GM19324 (cell line): Measurements from ENCODE around the gene AKAP6.

ENCODE experiments used
- ATAC-seq: cut with Tn5 transposase; IDR thresholded peaks from one replicate; pipeline ENCODE4 v1.9.1; 2021; ENCODE audit warnings: mild to moderate bottlenecking, moderate library complexity; ENCODE audit not compliant: unreplicated experiment, low FRiP score

Gene AKAP6

GRCh38 chr14:32603992-32604565, 275.0 kb downstream of the AKAP6 start:
- ATAC-seq = peak; percentile 71

DNA sequence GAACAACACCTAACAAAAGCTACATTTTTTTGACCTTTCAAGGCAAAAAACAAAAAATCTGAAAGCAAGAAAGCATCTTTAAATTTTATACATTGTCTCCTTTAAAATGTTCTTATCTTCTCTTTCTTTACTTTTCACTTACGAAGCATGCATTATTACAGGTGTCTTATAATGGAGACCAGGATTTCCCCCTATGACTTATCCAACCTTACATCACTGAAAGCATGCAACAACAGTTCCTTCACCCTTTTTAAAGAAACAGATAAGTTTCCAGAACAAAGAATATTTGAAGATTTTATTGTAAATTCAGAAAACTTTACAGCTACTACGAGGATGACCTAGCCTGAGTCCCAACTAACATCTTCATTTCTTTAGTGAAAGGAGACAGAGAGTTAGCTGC, 277.2 kb downstream of the AKAP6 start:
- no peak for ATAC-seq

DNA sequence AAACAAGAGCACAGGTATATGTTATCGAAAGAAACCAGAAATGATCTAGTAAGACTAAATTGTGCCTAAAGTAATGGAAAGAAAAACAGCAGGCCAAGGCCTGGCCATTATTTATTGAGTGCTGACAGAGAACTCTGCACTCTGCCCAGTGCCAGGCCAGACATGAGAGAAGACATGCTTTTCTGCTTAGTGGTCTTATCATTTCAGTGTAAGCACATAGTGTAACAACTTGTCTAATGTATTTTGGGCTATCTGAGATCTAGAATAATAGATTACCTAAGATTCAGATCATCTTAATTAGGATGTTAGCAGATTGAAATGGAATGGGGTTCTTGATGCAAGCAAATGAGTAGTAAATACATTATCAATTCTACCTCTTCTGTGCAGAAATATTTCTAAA, 278.3 kb downstream of the AKAP6 start:
- ATAC-seq = no peak

- ATAC-seq = no peak
These were observed 279.8 kb downstream of the AKAP6 start for GRCh38 chr14:32608857-32609256.

GRCh38 chr14:32609388-32609787, 280.3 kb downstream of the AKAP6 start:
- no peak for ATAC-seq

- ATAC-seq = no peak
These were observed 282.7 kb downstream of the AKAP6 start for GRCh38 chr14:32611752-32612151.

GRCh38 chr14:32618991-32619390, 289.9 kb downstream of the AKAP6 start:
- no peak for ATAC-seq

DNA sequence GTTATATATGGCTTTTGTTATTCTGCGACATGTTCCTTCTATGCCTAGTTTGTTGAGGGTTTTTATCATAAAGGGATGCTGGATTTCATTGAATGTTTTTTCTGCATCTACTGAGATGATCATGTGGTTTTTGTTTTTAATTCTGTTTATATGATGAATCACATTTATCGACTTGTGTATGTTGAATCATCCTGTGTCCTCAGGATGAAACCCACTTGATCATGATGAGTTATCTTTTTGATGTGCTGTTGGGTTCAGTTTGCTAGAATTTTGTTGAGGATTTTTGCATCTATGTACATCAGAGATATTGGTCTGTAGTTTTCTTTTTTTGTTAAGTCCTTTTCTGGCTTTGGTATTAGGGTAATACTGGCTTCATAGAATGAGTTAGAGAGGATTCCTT, 291.2 kb downstream of the AKAP6 start:
- ATAC-seq = no peak

GRCh38 chr14:32620724-32621123, 291.6 kb downstream of the AKAP6 start:
- no peak for ATAC-seq

DNA sequence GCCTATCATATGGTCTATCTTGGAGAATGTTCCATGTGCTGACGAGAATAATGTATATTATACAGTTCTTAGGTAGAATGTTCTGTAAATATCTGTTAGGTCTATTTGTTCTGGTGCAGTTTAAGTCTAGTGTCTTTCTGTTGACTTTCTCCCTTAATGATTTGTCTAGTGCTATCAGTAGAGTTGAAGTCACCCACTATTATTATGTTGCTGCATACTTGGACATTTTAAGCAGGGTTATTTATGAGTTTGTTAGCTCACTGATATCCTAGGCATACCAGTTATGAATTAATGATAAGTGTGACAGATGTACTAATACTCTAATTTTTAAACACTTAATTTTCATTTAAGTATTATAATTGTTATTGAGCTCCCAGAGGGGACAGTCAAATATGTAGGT, 292.5 kb downstream of the AKAP6 start:
- no peak for ATAC-seq

GRCh38 chr14:32622742-32623141, 293.6 kb downstream of the AKAP6 start:
- no peak for ATAC-seq

DNA sequence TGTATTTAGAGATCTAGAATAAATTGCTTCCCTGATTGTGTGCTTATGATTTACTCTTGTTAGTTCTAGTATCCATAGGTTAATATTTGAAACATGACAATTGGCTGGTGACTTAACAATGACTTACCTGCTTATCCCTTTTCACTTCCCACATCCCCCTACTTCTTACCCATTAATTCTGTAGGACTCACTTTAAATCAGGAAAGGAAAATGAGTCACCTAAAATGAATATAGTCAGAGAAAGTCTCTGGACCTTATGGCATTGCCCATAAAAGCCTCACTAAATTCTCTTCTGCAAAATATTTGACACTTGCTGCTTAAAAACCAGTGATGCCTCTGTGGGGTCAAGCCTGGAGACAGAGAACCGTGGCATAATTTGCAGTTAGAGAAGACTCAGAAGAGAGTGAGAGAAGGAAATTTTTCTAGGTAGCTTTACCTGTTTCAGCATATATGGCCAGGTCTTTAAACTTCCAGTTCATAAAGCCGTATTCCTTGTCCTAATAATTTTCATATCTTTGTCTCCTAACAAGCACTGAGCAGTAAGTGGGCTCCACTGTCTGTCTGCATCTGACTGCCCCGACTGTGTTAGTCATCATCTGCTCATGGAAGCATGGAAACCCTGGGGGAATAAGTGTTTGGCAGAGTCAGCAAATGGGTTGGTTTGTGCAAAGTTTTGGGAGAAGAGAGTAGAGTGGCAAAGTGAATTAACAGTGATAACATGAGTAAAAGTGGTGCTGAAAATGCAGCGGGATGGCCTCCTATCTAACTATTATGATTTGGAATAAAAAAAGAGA, 294.4 kb downstream of the AKAP6 start:
- ATAC-seq = no peak

- ATAC-seq = no peak
These were observed 296.1 kb downstream of the AKAP6 start for GRCh38 chr14:32625211-32625610.

DNA sequence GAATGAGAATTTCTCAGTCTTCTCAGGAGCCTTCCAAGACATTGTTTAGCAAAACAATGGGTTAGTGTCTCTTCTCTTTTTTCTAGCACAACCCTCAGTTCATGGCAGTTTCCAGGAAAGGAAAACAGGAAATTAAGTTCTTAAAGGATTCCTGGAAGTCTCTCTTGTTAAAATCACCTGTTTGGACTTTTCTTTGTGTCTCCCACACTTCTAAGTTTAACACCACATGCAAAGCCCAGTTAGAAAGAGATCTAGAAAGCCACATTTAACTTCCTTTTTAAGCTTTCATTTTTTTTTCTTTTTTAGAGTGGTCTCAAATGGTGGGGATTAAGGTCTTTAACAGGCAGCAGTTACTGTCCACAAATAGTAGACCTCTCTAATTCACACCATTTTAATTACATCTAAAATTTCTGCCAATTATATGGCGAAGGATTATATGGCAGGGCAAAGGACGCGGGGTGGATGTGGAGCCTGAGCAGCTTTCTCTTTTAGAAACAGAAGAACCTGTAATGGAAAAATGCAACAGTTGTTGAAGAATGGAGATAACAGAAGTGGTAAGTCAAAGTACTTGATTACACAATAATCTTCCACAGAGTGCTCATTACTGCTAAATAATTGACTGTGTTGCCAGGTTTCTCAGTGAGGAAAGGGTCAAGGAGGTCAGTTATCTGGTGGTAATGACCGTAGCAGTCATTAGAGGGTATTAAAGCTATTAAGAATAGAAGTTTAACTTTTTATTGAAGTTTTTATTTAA, 298.6 kb downstream of the AKAP6 start:
- no peak for ATAC-seq

DNA sequence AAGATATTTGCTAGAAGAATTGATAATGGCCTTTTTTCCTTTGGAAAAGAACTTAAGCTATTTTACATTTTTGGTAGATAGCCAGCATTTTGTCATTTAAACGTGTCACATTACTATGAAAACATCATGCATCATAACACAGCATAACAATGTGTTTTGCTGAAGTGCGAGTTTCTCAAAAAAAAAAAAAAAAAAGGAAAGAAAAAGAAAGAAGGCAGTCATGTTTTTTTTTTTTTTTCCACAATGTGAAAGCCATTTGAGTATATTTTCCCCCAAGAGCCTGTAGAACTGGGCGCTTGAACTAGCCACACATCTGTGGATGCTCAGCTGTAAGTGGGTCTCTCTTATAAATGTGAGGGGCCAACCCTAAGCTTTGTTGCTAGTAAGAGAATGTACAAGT, 300.1 kb downstream of the AKAP6 start:
- no peak for ATAC-seq

- ATAC-seq = no peak
These were observed 301.6 kb downstream of the AKAP6 start for GRCh38 chr14:32630701-32631100.

DNA sequence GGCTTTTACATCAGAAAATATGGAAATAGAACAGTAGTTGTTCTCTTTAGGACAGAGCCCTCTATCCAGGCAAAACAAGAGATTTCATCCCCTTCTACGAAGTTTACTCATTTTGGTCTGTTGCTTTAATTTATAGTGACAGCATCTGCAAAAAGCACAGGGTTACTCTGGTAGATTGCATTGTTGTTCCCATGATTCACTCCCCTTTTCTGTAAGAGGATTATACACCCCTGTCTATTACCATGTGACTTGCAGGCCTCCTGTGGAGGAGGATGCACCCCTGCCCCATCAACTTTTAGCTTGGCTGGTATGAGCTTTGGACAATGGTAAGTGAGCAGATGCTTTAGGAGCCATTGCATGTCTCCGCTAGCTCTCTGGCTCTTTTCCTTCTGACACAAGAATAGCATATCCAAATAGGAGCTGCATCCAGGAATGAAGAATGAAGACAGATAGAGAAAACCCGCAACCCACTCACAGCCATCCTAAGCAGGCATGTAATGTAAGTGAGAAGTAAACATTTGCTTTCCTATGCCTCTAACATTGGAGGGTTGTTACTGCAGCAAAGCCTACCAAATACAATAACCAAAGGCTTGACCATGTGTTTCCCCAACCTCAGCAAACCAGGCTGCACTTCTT, 304.2 kb downstream of the AKAP6 start:
- no peak for ATAC-seq

GRCh38 chr14:32633930-32634329, 304.8 kb downstream of the AKAP6 start:
- ATAC-seq = no peak

GRCh38 chr14:32635061-32635719, 306.1 kb downstream of the AKAP6 start:
- no peak for ATAC-seq

DNA sequence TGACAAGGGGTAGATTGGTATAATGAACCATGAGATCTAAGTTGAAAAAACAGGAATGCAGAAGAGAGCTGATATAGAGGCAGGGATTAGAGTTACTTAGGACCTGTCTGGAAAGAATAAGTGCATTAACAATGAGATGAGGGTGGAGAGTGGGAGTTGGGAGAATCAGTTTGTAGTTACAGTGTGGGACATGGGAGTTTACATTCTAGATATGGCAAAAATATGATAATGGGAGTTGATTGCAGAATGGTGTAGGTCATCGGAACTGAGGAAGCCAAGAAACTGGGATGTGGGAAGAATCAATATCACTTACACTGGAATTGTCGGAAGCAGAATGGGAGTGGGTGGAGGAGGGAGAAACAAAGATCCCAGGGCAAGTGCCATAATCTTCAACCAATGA, 308.5 kb downstream of the AKAP6 start:
- no peak for ATAC-seq

DNA sequence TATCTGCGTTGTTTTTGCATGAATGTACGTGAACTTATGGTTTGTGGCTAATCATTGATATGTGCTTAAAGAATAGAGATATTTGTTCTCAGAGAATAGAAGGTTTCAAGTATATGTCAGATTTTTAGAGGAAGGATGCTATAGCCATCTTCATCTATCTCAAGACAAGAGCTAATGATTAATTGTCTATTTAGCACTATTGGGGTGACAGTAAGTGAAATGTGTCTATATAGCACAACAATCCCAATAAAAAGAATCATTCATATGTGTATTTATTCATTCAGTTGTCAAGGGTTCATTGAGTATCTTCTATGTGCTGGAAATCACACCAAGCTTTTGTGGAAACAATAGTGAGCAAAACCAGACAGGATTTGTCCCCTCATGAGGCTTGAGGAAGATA, 310.1 kb downstream of the AKAP6 start:
- ATAC-seq = no peak
